Body of pancreas (tissue), 4 donors: ENCODE measurements around the gene CREBRF. TPM values are rescaled to one million over a fixed set of nuclear protein-coding genes. Genes with fewer than 3 reads are reported as not detected.
"Not testable (repeated sequence)": the region's sequence is repeated elsewhere in the genome, so short reads cannot be mapped to it uniquely, and the experiment has no call there.

Source experiments
- ATAC-seq: fragments of 150-250 bp; one replicate; pipeline ENCODE4 v1.9.1; 2016
- DNase-seq, 4 donors: peaks; one replicate each; pipeline ENCODE4 v3.0.0-alpha.2; 2019
- H3K27ac ChIP-seq, 4 donors: fragments of 200-600 bp; sonication (generic); 1 replicate in 3 of 4; 2 replicates in 1 of 4; pipeline versions ENCODE4 v1.5.1 to v1.6.1; 2016 to 2019; ENCODE audit warnings: mild to moderate bottlenecking in 1 of 4, mixed read lengths in 1 of 4, moderate library complexity in 1 of 4
- H3K27me3 ChIP-seq, 2 donors: fragments of 200-600 bp; sonication (generic); one replicate each; pipeline ENCODE4 v1.6.0; 2016; ENCODE audit warnings: mild to moderate bottlenecking in 1 of 2
- H3K36me3 ChIP-seq, 2 donors: fragments of 200-600 bp; sonication (generic); replicated peaks in 1 of 2; 2 replicates each; pipeline ENCODE4 v1.5.1; 2016; ENCODE audit warnings: low read depth in 2 of 2; ENCODE audit not compliant: insufficient read depth in 1 of 2
- H3K4me1 ChIP-seq: fragments of 200-600 bp; sonication (generic); one replicate; pipeline ENCODE4 v1.6.0; 2016
- H3K4me3 ChIP-seq, 2 donors: fragments of 200-600 bp; sonication (generic); 1 replicate in 1 of 2; 2 replicates in 1 of 2; pipeline ENCODE4 v1.5.1; 2016 to 2019
- H3K9me3 ChIP-seq, 3 donors: fragments of 200-600 bp; sonication (generic); 1 replicate in 2 of 3; 2 replicates in 1 of 3; pipeline ENCODE4 v1.5.1; 2016
- CTCF ChIP-seq, 7 experiments: fragments of 450-650 bp in 4 of 7; fragments of 200-600 bp in 3 of 7; sonication (generic) in 3 of 7; IDR thresholded peaks; one replicate each; pipeline ENCODE4 v1.5.1; 2016 to 2019; ENCODE audit warnings: antibody characterized with exemption in 7 of 7
- POLR2A ChIP-seq, 3 donors: fragments of 450-650 bp; IDR thresholded peaks; one replicate each; pipeline ENCODE4 v1.6.1; 2016; ENCODE audit warnings: antibody characterized with exemption in 3 of 3, mild to moderate bottlenecking in 2 of 3
- WGBS, 2 donors: methylation state at CpG; one replicate each; pipeline ENCODE4 v1.1.5; 2017; 5-methylcytosine and 5-hydroxymethylcytosine counted together
- intact Hi-C: fragments of 100-400 bp; cut with DNase I; formaldehyde crosslinking; loops from one replicate; pipeline ENCODE4 v1.15.1; 2023
- total RNA-seq, 2 donors: library from RNA; depleted of rRNA; stranded (reverse); fragments of >200 nt; gene quantifications; one replicate each; pipeline ENCODE4 v1.1.0, GENCODE V29; 2016

The CREBRF gene
- total RNA-seq, 2 donors from 2014 or later = 19.7 to 37.2 TPM

GRCh38 chr5:173025651-173026050 lies 30.5 kb upstream of the CREBRF start:
- H3K9me3 ChIP-seq = no peaks in the 10 kb centered on the region
- 81 to 94% methylated on average over 4 to 6 of the region's 6 CpGs for WGBS, 2 donors

GRCh38 chr5:173027905-173028304 lies 28.2 kb upstream of the CREBRF start:
- intact Hi-C loops = no loop called here
- Histone ChIP-seq H3K27me3 (no peaks in the 10 kb centered on the region), H3K4me3 (no peak overlapping the region), H3K9me3 (no peaks in the 10 kb centered on the region), H3K4me1 (peaks cover 28% of the 10 kb centered on the region), H3K36me3 (no peaks in the 10 kb centered on the region), H3K27ac (no peak overlapping the region)
- DNase-seq (no peak), ATAC-seq (no peak)
- WGBS, 2 donors = 83 to 89% methylated on average over 7 of the region's 7 CpGs
- no peak for TF ChIP-seq CTCF (IDR thresholded peaks at IDR 0.05)
- no peak for TF ChIP-seq POLR2A (IDR thresholded peaks at IDR 0.05)

More at GRCh38 chr5:173025651-173026050, 30.5 kb upstream of the CREBRF start:
- intact Hi-C loops = no loop called here
- no peak overlapping the region for H3K4me3 ChIP-seq
- H3K27me3 ChIP-seq = no peaks in the 10 kb centered on the region
- DNase-seq = no peak
- H3K27ac ChIP-seq = no peak overlapping the region
- H3K4me1 ChIP-seq = peaks cover 32% of the 10 kb centered on the region
- TF ChIP-seq CTCF (IDR thresholded peaks at IDR 0.05) (no peak), POLR2A (IDR thresholded peaks at IDR 0.05) (no peak)
- ATAC-seq = no peak
- peaks cover 0 to 2% of the 10 kb centered on the region in 2 donors for H3K36me3 ChIP-seq

DNA sequence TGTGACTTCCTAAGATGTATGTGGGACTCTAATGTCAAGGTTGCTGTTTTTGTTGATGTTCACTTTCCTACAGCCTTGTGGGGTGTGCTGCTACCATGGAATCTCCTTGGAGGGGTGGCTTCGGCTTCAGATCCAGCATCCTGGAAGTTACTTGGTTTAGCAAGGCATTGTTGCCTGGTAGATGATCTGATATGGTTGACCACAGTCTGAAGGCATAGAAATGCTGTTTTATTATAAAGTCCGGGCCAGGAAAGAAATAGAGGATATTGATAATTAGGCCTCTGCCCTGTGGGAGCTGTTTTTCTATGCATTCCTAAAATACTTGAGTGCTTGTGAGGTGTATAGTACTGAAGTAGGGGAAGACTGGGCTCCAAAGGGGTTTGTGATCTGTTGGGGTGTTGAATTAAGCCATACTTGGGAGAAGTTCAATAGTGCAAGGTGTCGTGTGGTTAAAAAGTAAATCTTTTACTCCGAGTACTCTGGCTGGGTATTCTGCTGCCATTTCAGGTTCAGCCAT lies 27.3 kb upstream of the CREBRF start:
- intact Hi-C loops = no loop called here

DNA sequence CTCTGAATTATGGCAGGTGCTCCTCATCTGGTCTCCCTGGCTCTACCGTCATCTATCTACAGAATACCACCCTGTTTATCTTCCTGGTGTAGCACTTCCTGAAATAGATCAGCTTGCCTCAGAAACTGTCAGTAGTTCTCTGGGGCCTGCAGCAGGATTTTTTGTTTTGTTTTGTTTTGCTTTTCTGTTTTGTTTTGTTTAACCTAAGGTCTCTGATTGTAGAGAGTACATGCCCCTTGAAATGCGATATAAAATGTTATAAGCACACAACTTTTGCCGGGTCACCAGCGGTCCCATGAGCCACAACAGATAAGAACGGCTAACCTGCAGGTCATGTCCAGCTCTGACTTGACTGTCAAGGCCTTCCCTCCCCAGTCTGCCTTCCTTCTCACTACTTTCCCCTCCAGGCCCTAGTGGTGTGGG lies 26.6 kb upstream of the CREBRF start:
- Histone ChIP-seq H3K27me3 (no peaks in the 10 kb centered on the region), H3K9me3 (no peaks in the 10 kb centered on the region), H3K27ac (peak overlapping the region in 2 of 4 donors; percentile 46 to 56), H3K4me1 (peaks cover 28% of the 10 kb centered on the region), H3K4me3 (no peak overlapping the region), H3K36me3 (no peaks in the 10 kb centered on the region)
- intact Hi-C loops = no loop called here
- 10 to 12% methylated on average over 5 of the region's 5 CpGs for WGBS, 2 donors
- no peak for TF ChIP-seq POLR2A (IDR thresholded peaks at IDR 0.05)
- no peak for TF ChIP-seq CTCF (IDR thresholded peaks at IDR 0.05)
- DNase-seq (peak in 1 of 4 donors; percentile 13), ATAC-seq (no peak)

More for the DNA sequence above, 27.3 kb upstream of the CREBRF start:
- peaks cover 28% of the 10 kb centered on the region for H3K4me1 ChIP-seq
- no peaks in the 10 kb centered on the region for H3K27me3 ChIP-seq
- no peak overlapping the region for H3K4me3 ChIP-seq
- H3K27ac ChIP-seq = peak overlapping the region in 3 of 4 donors; percentile 3 to 56 (median 46)
- no peak for DNase-seq
- no peaks in the 10 kb centered on the region for H3K9me3 ChIP-seq
- ATAC-seq = no peak
- no peak for TF ChIP-seq POLR2A (IDR thresholded peaks at IDR 0.05)
- TF ChIP-seq CTCF (IDR thresholded peaks at IDR 0.05) = no peak
- 56% methylated on average over 4 of the region's 4 CpGs for WGBS, 2 donors
- H3K36me3 ChIP-seq = no peaks in the 10 kb centered on the region

- H3K36me3 ChIP-seq, ATAC-seq, H3K9me3 ChIP-seq, intact Hi-C loops, H3K4me3 ChIP-seq, DNase-seq, H3K27ac ChIP-seq, H3K27me3 ChIP-seq: not testable (repeated sequence)
- peaks cover 28% of the 10 kb centered on the region for H3K4me1 ChIP-seq
- WGBS, 2 donors = 96 to 100% methylated on average over 3 of the region's 3 CpGs
Measured at GRCh38 chr5:173032096-173032495, 24.1 kb upstream of the CREBRF start.
